Measurements from ENCODE around the gene MGMT. TPM values are rescaled to one million over a fixed set of nuclear protein-coding genes. Genes with fewer than 3 reads are reported as not detected.

Gene MGMT
- total RNA-seq, 1 donor from 2014 or later: 29.7 TPM

DNA sequence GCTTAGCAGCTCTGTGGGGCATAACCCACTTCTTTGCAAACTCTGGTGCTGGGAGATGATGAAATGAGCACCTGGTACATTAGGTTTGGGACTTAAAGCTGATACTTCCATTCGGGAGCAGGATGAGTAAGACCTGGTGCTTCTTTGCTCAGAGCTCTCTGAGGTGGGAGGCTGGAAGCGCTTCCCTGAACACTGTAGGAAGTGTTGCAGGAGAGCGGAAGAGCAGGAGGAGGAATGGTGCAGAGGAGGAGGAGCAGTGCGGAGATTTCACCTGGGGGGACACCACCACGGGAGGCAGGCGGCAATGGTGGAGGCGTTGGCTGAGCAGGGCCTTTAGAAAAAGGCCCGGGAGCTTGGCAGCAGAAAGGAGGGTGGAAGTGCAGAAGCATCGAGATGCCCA lies 142.5 kb downstream of the MGMT start:
- H3K4me3 ChIP-seq (ENCODE audit: low read length in 3 of 3): no peak overlapping the region

DNA sequence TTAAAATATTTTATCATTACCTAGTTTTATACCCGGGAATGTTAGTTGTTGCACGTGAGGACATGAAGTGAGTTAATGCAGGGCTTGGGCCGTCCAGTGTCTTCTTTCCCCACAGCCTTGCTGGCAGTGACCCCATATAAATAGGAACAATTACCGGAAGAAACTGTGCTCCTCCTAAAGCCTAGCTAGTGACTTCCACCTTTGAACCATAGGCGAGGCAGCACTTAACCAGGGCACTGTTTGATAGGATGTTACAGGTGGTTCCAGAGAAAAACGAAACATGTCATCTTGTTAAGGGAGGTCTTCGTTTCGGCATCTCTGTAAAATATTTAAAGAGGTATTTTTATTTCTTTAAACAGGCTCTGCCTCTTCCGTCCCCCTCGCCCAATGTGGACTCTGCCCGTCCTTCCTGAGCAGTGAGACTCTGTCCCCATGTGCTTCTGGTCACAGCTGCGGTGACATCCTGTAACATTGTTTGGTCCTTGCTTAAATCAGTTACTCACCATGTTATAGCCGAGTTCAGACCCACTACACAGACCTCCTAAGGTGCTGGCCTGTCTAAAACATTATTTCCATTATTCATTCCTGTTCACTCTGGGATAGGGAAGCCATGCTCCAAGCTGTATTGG lies 145.6 kb downstream of the MGMT start:
- Histone ChIP-seq H3K27ac (ENCODE audit: low read depth, low read length) (no peak overlapping the region), H3K9ac (ENCODE audit: low read depth in 1 of 3, low read length in 3 of 3) (no peak overlapping the region), H3K36me3 (ENCODE audit: control insufficient read depth in 3 of 3, insufficient read depth in 3 of 3, low read length in 3 of 3) (no peaks in the 10 kb centered on the region), H3K9me3 (ENCODE audit: control insufficient read depth in 3 of 3, low read length in 3 of 3) (no peaks in the 10 kb centered on the region), H3K4me1 (ENCODE audit: control insufficient read depth in 3 of 3, insufficient read depth in 3 of 3, low read length in 3 of 3) (peaks cover 0 to 3% (median 0%) of the 10 kb centered on the region in 3 donors), H3K4me3 (ENCODE audit: low read length in 3 of 3) (no peak overlapping the region), H3K27me3 (ENCODE audit: control insufficient read depth in 3 of 3, insufficient read depth in 3 of 3, low read length in 3 of 3) (no peaks in the 10 kb centered on the region)

More for the DNA sequence above, 142.5 kb downstream of the MGMT start:
- no peaks in the 10 kb centered on the region for H3K36me3 ChIP-seq (ENCODE audit: control insufficient read depth in 3 of 3, insufficient read depth in 3 of 3, low read length in 3 of 3)
- no peak overlapping the region for H3K9ac ChIP-seq (ENCODE audit: low read depth in 1 of 3, low read length in 3 of 3)
- H3K27ac ChIP-seq (ENCODE audit: low read depth, low read length): no peak overlapping the region
- H3K9me3 ChIP-seq (ENCODE audit: control insufficient read depth in 3 of 3, low read length in 3 of 3): no peaks in the 10 kb centered on the region
- peaks cover 0 to 3% (median 0%) of the 10 kb centered on the region in 3 donors for H3K4me1 ChIP-seq (ENCODE audit: control insufficient read depth in 3 of 3, insufficient read depth in 3 of 3, low read length in 3 of 3)
- H3K27me3 ChIP-seq (ENCODE audit: control insufficient read depth in 3 of 3, insufficient read depth in 3 of 3, low read length in 3 of 3): no peaks in the 10 kb centered on the region

DNA sequence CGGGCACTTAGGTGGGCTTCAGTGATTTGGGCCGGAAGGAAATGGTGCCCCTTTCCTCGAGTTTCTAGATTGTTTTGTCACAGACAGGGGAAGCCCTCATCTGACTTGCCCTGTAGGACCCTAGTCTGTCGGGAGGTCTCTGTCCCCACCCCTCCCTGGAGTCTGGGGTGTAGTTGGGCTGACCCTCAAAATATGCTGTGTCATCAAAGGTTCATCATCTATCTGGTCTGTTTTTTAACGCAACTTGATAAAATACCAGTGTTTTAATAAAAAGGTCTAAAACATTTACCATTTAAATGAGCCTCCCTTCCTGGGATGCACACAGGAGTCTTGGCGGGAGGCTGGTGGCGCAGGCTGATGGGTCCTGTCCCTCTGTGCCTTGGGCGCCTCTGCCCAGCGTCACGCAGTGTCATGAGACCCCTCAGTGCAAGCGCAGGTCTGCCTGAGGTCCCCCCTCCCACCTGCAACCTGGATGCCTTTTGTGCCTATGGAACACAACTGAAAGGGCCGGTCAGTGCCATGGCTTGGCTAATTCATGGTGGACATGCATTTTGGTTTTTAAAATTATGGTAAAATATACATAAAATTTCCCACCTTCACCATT lies 146.4 kb downstream of the MGMT start:
- Histone ChIP-seq H3K36me3 (ENCODE audit: control insufficient read depth in 3 of 3, insufficient read depth in 3 of 3, low read length in 3 of 3) (no peaks in the 10 kb centered on the region), H3K4me1 (ENCODE audit: control insufficient read depth in 3 of 3, insufficient read depth in 3 of 3, low read length in 3 of 3) (peaks cover 0 to 3% (median 0%) of the 10 kb centered on the region in 3 donors), H3K9me3 (ENCODE audit: control insufficient read depth in 3 of 3, low read length in 3 of 3) (no peaks in the 10 kb centered on the region), H3K9ac (ENCODE audit: low read depth in 1 of 3, low read length in 3 of 3) (no peak overlapping the region), H3K27ac (ENCODE audit: low read depth, low read length) (no peak overlapping the region), H3K4me3 (ENCODE audit: low read length in 3 of 3) (no peak overlapping the region), H3K27me3 (ENCODE audit: control insufficient read depth in 3 of 3, insufficient read depth in 3 of 3, low read length in 3 of 3) (no peaks in the 10 kb centered on the region)

DNA sequence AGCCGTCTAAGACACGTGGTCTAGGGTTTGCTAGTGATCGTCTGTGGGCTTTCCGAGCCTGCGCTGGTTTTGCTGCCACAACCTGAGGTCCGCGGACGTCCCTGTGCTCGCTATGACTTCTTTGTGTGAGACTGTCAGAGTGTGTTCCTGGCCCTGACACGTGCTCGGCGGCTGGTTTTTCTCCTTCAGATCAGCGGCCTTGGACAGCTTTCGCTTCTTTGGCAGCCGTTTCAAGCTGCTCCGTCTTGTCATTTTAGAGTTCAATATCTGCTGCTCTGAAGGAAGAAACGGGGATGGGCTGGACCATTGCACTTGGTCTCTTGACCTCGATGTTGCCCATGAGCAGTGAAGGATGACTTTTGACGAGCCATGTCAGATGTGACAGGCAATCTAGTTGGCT lies 147.3 kb downstream of the MGMT start:
- H3K27ac ChIP-seq (ENCODE audit: low read depth, low read length): no peak overlapping the region
- H3K9me3 ChIP-seq (ENCODE audit: control insufficient read depth in 3 of 3, low read length in 3 of 3): no peaks in the 10 kb centered on the region
- H3K36me3 ChIP-seq (ENCODE audit: control insufficient read depth in 3 of 3, insufficient read depth in 3 of 3, low read length in 3 of 3): no peaks in the 10 kb centered on the region
- H3K9ac ChIP-seq (ENCODE audit: low read depth in 1 of 3, low read length in 3 of 3): no peak overlapping the region
- H3K4me1 ChIP-seq (ENCODE audit: control insufficient read depth in 3 of 3, insufficient read depth in 3 of 3, low read length in 3 of 3): peaks cover 0 to 3% (median 0%) of the 10 kb centered on the region in 3 donors
- H3K27me3 ChIP-seq (ENCODE audit: control insufficient read depth in 3 of 3, insufficient read depth in 3 of 3, low read length in 3 of 3): no peaks in the 10 kb centered on the region
- no peak overlapping the region for H3K4me3 ChIP-seq (ENCODE audit: low read length in 3 of 3)

DNA sequence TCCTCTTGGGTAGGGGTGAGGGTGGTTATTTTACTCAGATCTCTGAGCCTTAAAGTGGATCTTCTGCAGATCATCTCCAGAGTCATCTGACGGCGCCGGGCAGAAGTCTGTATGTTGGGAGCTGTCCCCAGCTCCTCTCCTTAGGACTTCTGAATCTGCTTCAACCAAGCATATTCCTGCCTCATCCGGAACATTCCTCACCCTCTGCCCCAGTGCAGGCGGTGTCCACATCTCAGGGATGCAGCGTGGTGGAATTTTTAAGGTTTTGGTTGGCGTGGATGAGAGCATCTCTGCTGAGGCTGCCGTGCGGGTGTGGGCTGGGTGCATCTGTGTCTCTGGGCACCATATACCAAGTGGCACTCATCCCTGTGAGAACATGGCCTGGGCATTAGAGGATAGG lies 148.3 kb downstream of the MGMT start:
- no peak overlapping the region for H3K9ac ChIP-seq (ENCODE audit: low read depth in 1 of 3, low read length in 3 of 3)
- H3K4me1 ChIP-seq (ENCODE audit: control insufficient read depth in 3 of 3, insufficient read depth in 3 of 3, low read length in 3 of 3): peaks cover 0 to 3% (median 0%) of the 10 kb centered on the region in 3 donors
- no peaks in the 10 kb centered on the region for H3K36me3 ChIP-seq (ENCODE audit: control insufficient read depth in 3 of 3, insufficient read depth in 3 of 3, low read length in 3 of 3)
- H3K9me3 ChIP-seq (ENCODE audit: control insufficient read depth in 3 of 3, low read length in 3 of 3): no peaks in the 10 kb centered on the region
- no peak overlapping the region for H3K27ac ChIP-seq (ENCODE audit: low read depth, low read length)
- no peaks in the 10 kb centered on the region for H3K27me3 ChIP-seq (ENCODE audit: control insufficient read depth in 3 of 3, insufficient read depth in 3 of 3, low read length in 3 of 3)
- H3K4me3 ChIP-seq (ENCODE audit: low read length in 3 of 3): no peak overlapping the region

DNA sequence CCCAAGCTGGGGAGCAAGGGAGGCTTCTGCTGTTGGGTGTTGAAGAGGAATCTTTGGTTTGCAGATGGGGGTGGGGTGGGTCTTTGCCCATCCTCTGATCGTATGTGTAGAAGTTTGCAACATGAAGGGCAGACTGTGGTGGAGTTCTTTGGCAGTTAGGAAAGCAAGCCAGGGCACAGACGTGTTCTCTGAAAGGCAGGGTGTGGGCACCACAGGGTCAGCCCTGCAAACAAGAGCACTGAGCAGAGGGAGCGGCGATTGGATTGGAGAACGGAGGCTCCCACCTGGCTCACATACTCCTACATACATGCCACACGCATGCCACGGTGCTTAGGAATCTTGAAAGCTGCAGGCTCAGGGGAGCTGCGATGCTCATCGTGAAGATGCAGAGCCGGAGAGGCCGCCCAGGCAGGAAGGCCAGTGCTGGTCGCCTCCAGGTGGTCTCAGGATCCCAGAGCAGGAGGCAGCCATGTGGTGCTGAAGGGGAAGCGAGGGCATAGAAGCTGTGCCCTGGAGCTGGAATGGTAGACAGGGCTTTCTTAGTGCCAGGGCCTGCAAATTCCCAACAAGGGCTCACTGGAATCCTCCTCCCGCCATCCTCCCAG lies 149.0 kb downstream of the MGMT start:
- no peaks in the 10 kb centered on the region for H3K36me3 ChIP-seq (ENCODE audit: control insufficient read depth in 3 of 3, insufficient read depth in 3 of 3, low read length in 3 of 3)
- no peak overlapping the region for H3K27ac ChIP-seq (ENCODE audit: low read depth, low read length)
- no peaks in the 10 kb centered on the region for H3K9me3 ChIP-seq (ENCODE audit: control insufficient read depth in 3 of 3, low read length in 3 of 3)
- peaks cover 0 to 3% (median 0%) of the 10 kb centered on the region in 3 donors for H3K4me1 ChIP-seq (ENCODE audit: control insufficient read depth in 3 of 3, insufficient read depth in 3 of 3, low read length in 3 of 3)
- H3K9ac ChIP-seq (ENCODE audit: low read depth in 1 of 3, low read length in 3 of 3): no peak overlapping the region
- no peaks in the 10 kb centered on the region for H3K27me3 ChIP-seq (ENCODE audit: control insufficient read depth in 3 of 3, insufficient read depth in 3 of 3, low read length in 3 of 3)
- no peak overlapping the region for H3K4me3 ChIP-seq (ENCODE audit: low read length in 3 of 3)

DNA sequence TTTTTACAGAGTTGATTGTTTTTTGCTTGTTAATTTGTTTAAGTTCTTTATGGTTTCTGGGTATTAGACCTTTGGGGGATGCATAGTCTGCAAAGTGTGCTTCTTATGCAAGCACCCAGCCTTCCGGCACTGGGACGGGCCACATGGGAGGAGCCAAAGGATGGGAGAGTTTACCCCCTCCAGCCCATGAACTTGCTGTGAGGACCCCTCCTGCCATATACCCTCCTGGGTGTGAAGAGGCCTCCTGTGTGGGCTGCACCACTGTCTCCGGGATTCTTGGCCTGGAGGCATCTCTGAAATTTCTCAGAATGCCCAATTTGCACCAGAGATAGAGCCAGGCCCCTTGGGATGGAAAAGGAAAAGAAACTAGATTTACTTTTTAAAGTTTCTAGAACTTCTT lies 150.7 kb downstream of the MGMT start:
- no peak overlapping the region for H3K9ac ChIP-seq (ENCODE audit: low read depth in 1 of 3, low read length in 3 of 3)
- no peaks in the 10 kb centered on the region for H3K27me3 ChIP-seq (ENCODE audit: control insufficient read depth in 3 of 3, insufficient read depth in 3 of 3, low read length in 3 of 3)
- no peak overlapping the region for H3K4me3 ChIP-seq (ENCODE audit: low read length in 3 of 3)
- H3K36me3 ChIP-seq (ENCODE audit: control insufficient read depth in 3 of 3, insufficient read depth in 3 of 3, low read length in 3 of 3): no peaks in the 10 kb centered on the region
- no peak overlapping the region for H3K27ac ChIP-seq (ENCODE audit: low read depth, low read length)
- H3K4me1 ChIP-seq (ENCODE audit: control insufficient read depth in 3 of 3, insufficient read depth in 3 of 3, low read length in 3 of 3): no peaks in the 10 kb centered on the region
- H3K9me3 ChIP-seq (ENCODE audit: control insufficient read depth in 3 of 3, low read length in 3 of 3): no peaks in the 10 kb centered on the region

DNA sequence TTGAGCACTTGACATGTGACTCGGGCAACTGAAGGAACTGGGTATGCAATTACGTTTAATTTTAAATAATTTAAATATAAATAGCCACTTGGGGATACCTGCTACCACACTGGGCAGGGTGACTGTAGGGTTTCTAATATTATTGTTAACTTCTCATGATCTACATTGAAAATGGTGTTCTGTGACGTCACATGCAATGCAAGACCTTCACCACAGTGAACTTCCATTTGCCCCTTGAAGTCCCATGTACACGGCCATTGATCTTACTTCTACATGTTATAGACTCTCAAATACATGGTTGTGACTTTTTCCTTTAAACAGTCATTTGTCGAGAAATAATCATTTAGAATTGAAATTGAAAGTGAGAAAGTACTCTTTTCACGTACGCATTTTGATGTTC lies 154.0 kb downstream of the MGMT start:
- Histone ChIP-seq H3K36me3 (ENCODE audit: control insufficient read depth in 3 of 3, insufficient read depth in 3 of 3, low read length in 3 of 3) (no peaks in the 10 kb centered on the region), H3K9me3 (ENCODE audit: control insufficient read depth in 3 of 3, low read length in 3 of 3) (no peaks in the 10 kb centered on the region), H3K27me3 (ENCODE audit: control insufficient read depth in 3 of 3, insufficient read depth in 3 of 3, low read length in 3 of 3) (no peaks in the 10 kb centered on the region)

DNA sequence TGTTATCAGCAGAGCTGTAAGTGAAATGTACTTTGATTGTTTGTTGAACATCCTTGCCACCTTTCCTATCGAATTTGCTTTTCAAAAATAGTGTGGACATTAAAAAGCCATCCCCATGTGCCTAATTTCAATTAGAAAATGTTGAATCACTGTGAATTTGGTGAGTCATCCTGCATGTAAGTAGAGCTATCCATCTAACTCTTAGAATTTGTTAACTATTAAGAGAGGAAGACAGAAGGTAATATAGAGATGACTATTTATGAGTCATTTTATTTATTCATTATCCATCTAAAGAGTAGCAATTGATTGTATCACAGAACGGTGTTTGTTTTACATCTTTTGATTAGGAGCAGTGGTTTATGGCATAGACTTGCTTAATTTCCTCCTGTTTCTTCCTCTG lies 154.7 kb downstream of the MGMT start:
- Histone ChIP-seq H3K4me3 (ENCODE audit: low read length in 3 of 3) (no peak overlapping the region), H3K4me1 (ENCODE audit: control insufficient read depth in 3 of 3, insufficient read depth in 3 of 3, low read length in 3 of 3) (no peaks in the 10 kb centered on the region), H3K27ac (ENCODE audit: low read depth, low read length) (no peak overlapping the region), H3K9ac (ENCODE audit: low read depth in 1 of 3, low read length in 3 of 3) (no peak overlapping the region), H3K36me3 (ENCODE audit: control insufficient read depth in 3 of 3, insufficient read depth in 3 of 3, low read length in 3 of 3) (no peaks in the 10 kb centered on the region), H3K9me3 (ENCODE audit: control insufficient read depth in 3 of 3, low read length in 3 of 3) (no peaks in the 10 kb centered on the region), H3K27me3 (ENCODE audit: control insufficient read depth in 3 of 3, insufficient read depth in 3 of 3, low read length in 3 of 3) (no peaks in the 10 kb centered on the region)

More for the DNA sequence above, 154.0 kb downstream of the MGMT start:
- Histone ChIP-seq H3K27ac (ENCODE audit: low read depth, low read length) (no peak overlapping the region), H3K9ac (ENCODE audit: low read depth in 1 of 3, low read length in 3 of 3) (no peak overlapping the region), H3K4me1 (ENCODE audit: control insufficient read depth in 3 of 3, insufficient read depth in 3 of 3, low read length in 3 of 3) (no peaks in the 10 kb centered on the region), H3K4me3 (ENCODE audit: low read length in 3 of 3) (no peak overlapping the region)

DNA sequence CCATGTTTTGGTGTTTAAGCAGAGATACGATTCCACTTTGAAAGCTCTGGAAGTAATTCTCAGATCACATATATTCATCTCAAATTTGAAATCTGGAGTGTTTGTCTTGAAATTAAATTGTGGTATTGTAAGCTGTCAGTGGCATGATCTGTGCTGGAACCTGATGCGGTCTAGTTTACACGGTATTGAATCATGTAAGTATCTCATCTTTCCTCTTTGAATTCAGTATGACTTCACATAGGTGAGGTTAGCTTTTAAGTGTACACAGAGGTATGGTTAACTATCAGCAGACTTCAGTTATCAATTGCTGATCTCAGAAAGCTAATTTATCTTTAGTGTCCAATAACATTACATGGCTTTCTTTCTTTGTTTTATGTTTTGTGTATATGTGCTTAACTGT lies 155.2 kb downstream of the MGMT start:
- Histone ChIP-seq H3K4me1 (ENCODE audit: control insufficient read depth in 3 of 3, insufficient read depth in 3 of 3, low read length in 3 of 3) (no peaks in the 10 kb centered on the region), H3K9me3 (ENCODE audit: control insufficient read depth in 3 of 3, low read length in 3 of 3) (no peaks in the 10 kb centered on the region), H3K4me3 (ENCODE audit: low read length in 3 of 3) (no peak overlapping the region), H3K27ac (ENCODE audit: low read depth, low read length) (no peak overlapping the region), H3K9ac (ENCODE audit: low read depth in 1 of 3, low read length in 3 of 3) (no peak overlapping the region), H3K27me3 (ENCODE audit: control insufficient read depth in 3 of 3, insufficient read depth in 3 of 3, low read length in 3 of 3) (no peaks in the 10 kb centered on the region), H3K36me3 (ENCODE audit: control insufficient read depth in 3 of 3, insufficient read depth in 3 of 3, low read length in 3 of 3) (no peaks in the 10 kb centered on the region)

All from skeletal muscle tissue (tissue), 4 donors.